ENCODE measurements around the gene LANCL3.

DNA sequence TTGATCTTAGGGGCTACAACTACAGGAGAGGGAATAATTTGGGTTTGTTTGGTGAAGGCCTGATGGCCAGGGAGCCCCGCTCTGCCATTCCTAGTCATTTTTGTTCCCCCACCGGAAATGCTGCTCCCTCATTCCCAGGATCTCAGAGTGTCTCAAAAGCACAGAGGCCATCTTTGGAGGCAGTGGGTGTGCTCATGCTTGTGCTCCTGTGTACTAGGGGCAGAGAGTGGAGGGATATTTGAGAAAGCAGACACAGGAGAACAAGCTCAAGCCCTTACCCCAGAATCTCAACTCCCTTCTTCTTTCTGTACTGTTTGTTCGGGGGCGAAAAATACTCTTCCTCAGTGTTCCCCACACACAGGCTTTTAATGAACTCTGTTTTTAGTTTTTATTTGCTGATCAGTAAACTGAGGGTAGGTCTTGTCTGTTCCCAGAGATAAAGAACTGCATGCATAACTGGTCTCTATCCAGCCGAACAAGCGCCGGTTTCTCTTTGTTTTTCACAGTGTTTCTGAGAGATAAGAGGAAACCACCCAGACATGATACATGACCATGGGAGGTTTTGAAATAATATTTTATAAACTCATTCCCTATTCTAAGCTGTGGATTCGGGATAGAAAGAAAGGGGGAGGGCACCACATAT, 81.2 kb downstream of the LANCL3 start:
- TF ChIP-seq, protein P1, sequence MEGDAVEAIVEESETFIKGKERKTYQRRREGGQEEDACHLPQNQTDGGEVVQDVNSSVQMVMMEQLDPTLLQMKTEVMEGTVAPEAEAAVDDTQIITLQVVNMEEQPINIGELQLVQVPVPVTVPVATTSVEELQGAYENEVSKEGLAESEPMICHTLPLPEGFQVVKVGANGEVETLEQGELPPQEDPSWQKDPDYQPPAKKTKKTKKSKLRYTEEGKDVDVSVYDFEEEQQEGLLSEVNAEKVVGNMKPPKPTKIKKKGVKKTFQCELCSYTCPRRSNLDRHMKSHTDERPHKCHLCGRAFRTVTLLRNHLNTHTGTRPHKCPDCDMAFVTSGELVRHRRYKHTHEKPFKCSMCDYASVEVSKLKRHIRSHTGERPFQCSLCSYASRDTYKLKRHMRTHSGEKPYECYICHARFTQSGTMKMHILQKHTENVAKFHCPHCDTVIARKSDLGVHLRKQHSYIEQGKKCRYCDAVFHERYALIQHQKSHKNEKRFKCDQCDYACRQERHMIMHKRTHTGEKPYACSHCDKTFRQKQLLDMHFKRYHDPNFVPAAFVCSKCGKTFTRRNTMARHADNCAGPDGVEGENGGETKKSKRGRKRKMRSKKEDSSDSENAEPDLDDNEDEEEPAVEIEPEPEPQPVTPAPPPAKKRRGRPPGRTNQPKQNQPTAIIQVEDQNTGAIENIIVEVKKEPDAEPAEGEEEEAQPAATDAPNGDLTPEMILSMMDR (conservative IDR thresholded peaks at IDR 0.05; ENCODE audit: low read depth, low read length), result no peak
- no peak for TF ChIP-seq EZH2 (IDR thresholded peaks at IDR 0.05; ENCODE audit: borderline replicate concordance, low read depth, low read length, poor library complexity, severe bottlenecking)
